ENCODE results near the gene LRG1. TPM values are rescaled to one million over a fixed set of nuclear protein-coding genes. Genes with fewer than 3 reads are reported as not detected.

The LRG1 gene
- total and polyA plus RNA-seq, 2 of the 13 experiments (the other 11 are each of a cell fraction or from before 2014, with no cell fraction given), result 12.0 to 39.3 TPM

DNA sequence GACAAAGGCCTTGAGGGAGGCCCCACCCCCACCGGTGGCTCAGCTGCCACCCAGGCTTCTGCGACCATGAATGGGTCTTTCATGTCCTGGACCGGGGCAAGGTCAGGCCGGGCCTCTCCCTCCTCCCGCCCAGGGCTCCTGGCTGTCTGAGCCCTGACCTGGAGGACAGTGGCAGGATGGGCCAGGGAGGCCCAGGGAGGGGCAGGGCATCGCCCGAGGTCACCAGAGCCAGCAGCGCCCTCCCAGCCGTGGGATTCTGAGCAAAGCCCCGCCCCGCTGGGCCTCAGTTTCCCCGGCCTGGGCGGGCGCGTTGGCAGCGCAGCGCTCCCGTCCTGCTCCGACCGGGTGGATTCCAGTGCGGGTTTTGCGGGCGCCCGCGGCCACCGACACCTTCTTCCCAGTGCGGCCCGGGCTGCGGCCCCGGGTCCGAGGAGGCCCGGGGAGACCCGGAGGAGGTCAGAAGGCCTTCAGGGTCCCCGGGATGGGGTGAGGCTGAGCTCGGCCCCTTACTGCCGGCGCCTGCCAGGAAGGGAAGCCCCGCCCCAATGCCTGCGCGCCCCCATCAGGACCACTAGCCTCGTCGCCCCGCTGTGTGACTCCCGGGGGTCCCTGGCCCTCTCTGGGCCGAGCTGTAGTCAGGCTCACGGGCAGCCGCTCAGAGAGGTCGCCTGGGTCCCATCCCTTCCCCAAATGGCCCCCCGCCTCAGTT lies 44.3 kb upstream of the LRG1 start (continued):
- TF ChIP-seq ZNF816 (CRISPR knock-in tag; IDR thresholded peaks at IDR 0.05; ENCODE audit: borderline replicate concordance) (no peak; the same call in 1 of the 2 replicates), SOX13 (IDR thresholded peaks at IDR 0.05) (peak; percentile 44; the same call in 1 of the 2 replicates), SOX13 (CRISPR knock-in tag; conservative IDR thresholded peaks at IDR 0.05 in 1 of 2, IDR thresholded peaks at IDR 0.05 in 1 of 2) (peak in 1 of 2 experiments; percentile 90; a peak in 2 of 4 replicates), GZF1 (CRISPR knock-in tag; IDR thresholded peaks at IDR 0.05) (no peak), KDM5A (IDR thresholded peaks at IDR 0.05; ENCODE audit: borderline replicate concordance, low read length) (no peak), ZNF616 (CRISPR knock-in tag; IDR thresholded peaks at IDR 0.05; ENCODE audit: low read depth) (no peak), MLX (CRISPR knock-in tag; IDR thresholded peaks at IDR 0.05) (peak; percentile 65; the same call in 1 of the 2 replicates), TMF1 (CRISPR knock-in tag; IDR thresholded peaks at IDR 0.05; ENCODE audit: low read depth) (no peak; the same call in 1 of the 2 replicates), ZNF282 (IDR thresholded peaks at IDR 0.05; ENCODE audit: partially characterized antibody) (no peak), SSRP1 (CRISPR knock-in tag; IDR thresholded peaks at IDR 0.05) (no peak), ATAD3A (CRISPR knock-in tag; IDR thresholded peaks at IDR 0.05) (no peak), NONO (IDR thresholded peaks at IDR 0.05) (no peak), NONO (CRISPR knock-in tag; conservative IDR thresholded peaks at IDR 0.05) (peak; percentile 95), ZBED4 (CRISPR knock-in tag; IDR thresholded peaks at IDR 0.05; ENCODE audit: borderline replicate concordance) (peak; percentile 92; the same call in 1 of the 2 replicates), FOSL2 (CRISPR knock-in tag; IDR thresholded peaks at IDR 0.05) (peak; percentile 62), U2AF1 (optimal IDR thresholded peaks at IDR 0.05; ENCODE audit: low read depth, low read length) (no peak), ONECUT2 (CRISPR knock-in tag; IDR thresholded peaks at IDR 0.05) (no peak)
- TF ChIP-seq, protein P1, sequence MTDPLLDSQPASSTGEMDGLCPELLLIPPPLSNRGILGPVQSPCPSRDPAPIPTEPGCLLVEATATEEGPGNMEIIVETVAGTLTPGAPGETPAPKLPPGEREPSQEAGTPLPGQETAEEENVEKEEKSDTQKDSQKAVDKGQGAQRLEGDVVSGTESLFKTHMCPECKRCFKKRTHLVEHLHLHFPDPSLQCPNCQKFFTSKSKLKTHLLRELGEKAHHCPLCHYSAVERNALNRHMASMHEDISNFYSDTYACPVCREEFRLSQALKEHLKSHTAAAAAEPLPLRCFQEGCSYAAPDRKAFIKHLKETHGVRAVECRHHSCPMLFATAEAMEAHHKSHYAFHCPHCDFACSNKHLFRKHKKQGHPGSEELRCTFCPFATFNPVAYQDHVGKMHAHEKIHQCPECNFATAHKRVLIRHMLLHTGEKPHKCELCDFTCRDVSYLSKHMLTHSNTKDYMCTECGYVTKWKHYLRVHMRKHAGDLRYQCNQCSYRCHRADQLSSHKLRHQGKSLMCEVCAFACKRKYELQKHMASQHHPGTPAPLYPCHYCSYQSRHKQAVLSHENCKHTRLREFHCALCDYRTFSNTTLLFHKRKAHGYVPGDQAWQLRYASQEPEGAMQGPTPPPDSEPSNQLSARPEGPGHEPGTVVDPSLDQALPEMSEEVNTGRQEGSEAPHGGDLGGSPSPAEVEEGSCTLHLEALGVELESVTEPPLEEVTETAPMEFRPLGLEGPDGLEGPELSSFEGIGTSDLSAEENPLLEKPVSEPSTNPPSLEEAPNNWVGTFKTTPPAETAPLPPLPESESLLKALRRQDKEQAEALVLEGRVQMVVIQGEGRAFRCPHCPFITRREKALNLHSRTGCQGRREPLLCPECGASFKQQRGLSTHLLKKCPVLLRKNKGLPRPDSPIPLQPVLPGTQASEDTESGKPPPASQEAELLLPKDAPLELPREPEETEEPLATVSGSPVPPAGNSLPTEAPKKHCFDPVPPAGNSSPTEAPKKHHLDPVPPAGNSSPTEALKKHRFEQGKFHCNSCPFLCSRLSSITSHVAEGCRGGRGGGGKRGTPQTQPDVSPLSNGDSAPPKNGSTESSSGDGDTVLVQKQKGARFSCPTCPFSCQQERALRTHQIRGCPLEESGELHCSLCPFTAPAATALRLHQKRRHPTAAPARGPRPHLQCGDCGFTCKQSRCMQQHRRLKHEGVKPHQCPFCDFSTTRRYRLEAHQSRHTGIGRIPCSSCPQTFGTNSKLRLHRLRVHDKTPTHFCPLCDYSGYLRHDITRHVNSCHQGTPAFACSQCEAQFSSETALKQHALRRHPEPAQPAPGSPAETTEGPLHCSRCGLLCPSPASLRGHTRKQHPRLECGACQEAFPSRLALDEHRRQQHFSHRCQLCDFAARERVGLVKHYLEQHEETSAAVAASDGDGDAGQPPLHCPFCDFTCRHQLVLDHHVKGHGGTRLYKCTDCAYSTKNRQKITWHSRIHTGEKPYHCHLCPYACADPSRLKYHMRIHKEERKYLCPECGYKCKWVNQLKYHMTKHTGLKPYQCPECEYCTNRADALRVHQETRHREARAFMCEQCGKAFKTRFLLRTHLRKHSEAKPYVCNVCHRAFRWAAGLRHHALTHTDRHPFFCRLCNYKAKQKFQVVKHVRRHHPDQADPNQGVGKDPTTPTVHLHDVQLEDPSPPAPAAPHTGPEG (CRISPR knock-in tag; IDR thresholded peaks at IDR 0.05), result peak; percentile 61; the same call in 1 of the 2 replicates
- TF ChIP-seq, protein P2, sequence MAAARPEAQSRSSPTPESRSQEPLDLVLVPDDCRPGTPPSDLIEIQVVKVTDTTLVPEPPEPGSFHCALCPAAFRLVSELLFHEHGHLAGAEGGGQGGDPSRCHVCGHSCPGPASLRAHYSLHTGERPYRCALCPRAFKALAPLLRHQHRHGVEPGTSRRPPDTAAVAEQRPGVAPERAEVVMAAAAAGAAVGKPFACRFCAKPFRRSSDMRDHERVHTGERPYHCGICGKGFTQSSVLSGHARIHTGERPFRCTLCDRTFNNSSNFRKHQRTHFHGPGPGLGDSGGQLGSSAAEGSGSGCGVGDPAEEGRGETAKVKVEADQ (CRISPR knock-in tag; IDR thresholded peaks at IDR 0.05; ENCODE audit: borderline replicate concordance), result no peak
